Activated CD4-positive, alpha-beta T cell treated with anti-CD3 and anti-CD28 coated beads, Interleukin-2, amount 10 ng/mL, durations not matched to agents 24 days and 14 days (primary cell): ENCODE measurements around the gene RNF225. TPM values are rescaled to one million over a fixed set of nuclear protein-coding genes. Genes with fewer than 3 reads are reported as not detected.
"Not testable (repeated sequence)": the region's sequence is repeated elsewhere in the genome, so short reads cannot be mapped to it uniquely, and the experiment has no call there.

ENCODE experiments used
- DNase-seq: peaks from one replicate; pipeline ENCODE4 v3.0.0; 2022
- H3K27ac Mint-ChIP-seq: one replicate; pipeline ENCODE4 v1.8.0; 2022; ENCODE audit warnings: mild to moderate bottlenecking, mixed read lengths
- H3K27me3 Mint-ChIP-seq: one replicate; pipeline ENCODE4 v1.8.0; 2022; ENCODE audit warnings: mixed read lengths
- H3K36me3 Mint-ChIP-seq: one replicate; pipeline ENCODE4 v1.8.0; 2022; ENCODE audit warnings: low read depth, mild to moderate bottlenecking, mixed read lengths
- H3K4me1 Mint-ChIP-seq: one replicate; pipeline ENCODE4 v1.8.0; 2021; ENCODE audit warnings: mixed read lengths
- H3K4me3 Mint-ChIP-seq: one replicate; pipeline ENCODE4 v1.8.0; 2022; ENCODE audit warnings: mild to moderate bottlenecking, moderate library complexity, mixed read lengths
- H3K9me3 Mint-ChIP-seq: one replicate; pipeline ENCODE4 v1.8.0; 2021; ENCODE audit warnings: mixed read lengths
- intact Hi-C: fragments of 100-400 bp; cut with micrococcal nuclease; formaldehyde crosslinking; loops from one replicate; pipeline ENCODE4 v1.15.1; 2023
- total RNA-seq: library from RNA; stranded (reverse); gene quantifications from 2 replicates; pipeline ENCODE4 v1.2.3, GENCODE V29; 2022

RNF225 gene
- total RNA-seq, 1 donor from 2014 or later = 1.1 TPM

GRCh38 chr19:58401840-58402421, 6.5 kb downstream of the RNF225 start:
- intact Hi-C loops = loop anchor here (1.0 to 2.0 kb wide), 6 partner anchors 15 to 117 kb away; partner anchors contain the start of genes RPS5, ZBTB45, ZNF446 and ZNF497
- Mint-ChIP-seq H3K4me3 (peak overlapping the region; percentile 91), H3K9me3 (no peaks in the 10 kb centered on the region), H3K27me3 (peaks cover 7% of the 10 kb centered on the region), H3K4me1 (peaks cover 15% of the 10 kb centered on the region), H3K36me3 (peaks cover 4% of the 10 kb centered on the region), H3K27ac (no peak overlapping the region)
- peak; percentile 72 for DNase-seq

DNA sequence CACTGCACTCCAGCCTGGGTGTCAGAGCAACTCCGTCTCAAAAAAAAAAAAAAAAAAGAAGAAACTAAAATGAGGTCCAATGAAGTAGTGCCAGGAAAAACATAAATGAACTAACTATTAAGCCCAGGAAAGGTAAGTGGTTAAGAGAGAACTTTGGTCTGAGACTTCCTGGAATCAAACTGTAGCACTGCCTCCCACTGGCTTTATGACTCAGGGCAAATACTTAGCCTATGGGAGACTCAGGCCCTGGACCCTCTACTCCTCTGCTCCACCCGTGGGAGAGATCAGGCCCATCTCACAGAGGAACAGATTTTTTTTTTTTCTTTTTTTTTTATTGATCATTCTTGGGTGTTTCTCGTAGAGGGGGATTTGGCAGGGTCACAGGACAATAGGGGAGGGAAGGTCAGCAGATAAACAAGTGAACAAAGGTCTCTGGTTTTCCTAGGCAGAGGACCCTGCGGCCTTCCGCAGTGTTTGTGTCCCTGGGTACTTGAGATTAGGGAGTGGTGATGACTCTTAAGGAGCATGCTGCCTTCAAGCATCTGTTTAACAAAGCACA, 8.5 kb downstream of the RNF225 start:
- H3K36me3 Mint-ChIP-seq, H3K4me3 Mint-ChIP-seq, intact Hi-C loops, H3K27me3 Mint-ChIP-seq, H3K27ac Mint-ChIP-seq, H3K9me3 Mint-ChIP-seq, DNase-seq: not testable (repeated sequence)
- peaks cover 28% of the 10 kb centered on the region for H3K4me1 Mint-ChIP-seq

GRCh38 chr19:58406818-58407657, 11.6 kb downstream of the RNF225 start:
- peak overlapping the region; percentile 88 for H3K4me3 Mint-ChIP-seq
- H3K4me1 Mint-ChIP-seq = peaks cover 35% of the 10 kb centered on the region
- peak; percentile 59 for DNase-seq
- no peaks in the 10 kb centered on the region for H3K27me3 Mint-ChIP-seq
- peaks cover 6% of the 10 kb centered on the region for H3K36me3 Mint-ChIP-seq
- no peaks in the 10 kb centered on the region for H3K9me3 Mint-ChIP-seq
- H3K27ac Mint-ChIP-seq = peak overlapping the region; percentile 92
- intact Hi-C loops = loop anchor here (5.0 kb wide), 1 partner anchor 100 kb away; the partner anchor contains the start of gene ERVK3-1

DNA sequence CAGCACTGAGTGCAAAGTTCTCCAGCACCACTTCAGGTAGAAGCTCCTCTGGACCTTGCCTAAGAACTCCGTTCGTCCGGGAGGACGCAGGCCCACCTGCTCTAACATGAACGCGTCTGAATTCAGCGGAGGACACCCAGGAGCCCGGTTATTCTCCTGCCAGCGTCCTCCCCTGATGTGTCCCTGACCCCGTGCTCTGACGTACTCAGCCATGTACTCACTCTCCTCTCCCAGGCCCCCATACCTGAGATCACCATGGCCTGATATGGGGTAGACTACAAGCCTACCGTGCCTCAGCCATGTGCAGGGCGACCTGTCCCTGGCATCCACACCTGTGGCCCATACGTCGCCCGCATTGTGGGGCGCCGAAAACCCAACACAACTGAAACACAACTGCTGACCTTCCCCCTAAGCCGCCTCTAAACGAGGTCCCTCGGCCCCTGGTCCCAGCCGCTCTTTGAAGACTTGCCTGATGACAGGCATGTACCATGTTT, 12.2 kb downstream of the RNF225 start:
- Mint-ChIP-seq H3K4me1 (peaks cover 35% of the 10 kb centered on the region), H3K27ac (peak overlapping the region; percentile 92), H3K27me3 (no peaks in the 10 kb centered on the region), H3K4me3 (peak overlapping the region; percentile 88), H3K36me3 (peaks cover 10% of the 10 kb centered on the region), H3K9me3 (no peaks in the 10 kb centered on the region)
- intact Hi-C loops = loop anchor here (1.0 to 5.0 kb wide), 6 partner anchors 20 to 100 kb away; partner anchors contain the start of genes ERVK3-1, RPS5, ZNF132 and ZNF324B
- DNase-seq = no peak

GRCh38 chr19:58408152-58409009, 12.9 kb downstream of the RNF225 start, which contains the start of gene ZNF584:
Gene ZNF584 (plus strand): TSS chr19:58408649. CDS start chr19:58409148, 499 bp downstream.
- Mint-ChIP-seq H3K27me3 (no peaks in the 10 kb centered on the region), H3K36me3 (peaks cover 13% of the 10 kb centered on the region), H3K9me3 (no peaks in the 10 kb centered on the region), H3K4me1 (peaks cover 32% of the 10 kb centered on the region), H3K4me3 (peak within 1 kb of the TSS; percentile 88), H3K27ac (peak within 1 kb of the TSS; percentile 92)
- intact Hi-C loops = loop anchor here (1.0 to 5.0 kb wide), 6 partner anchors 21 to 101 kb away; partner anchors contain the start of genes ERVK3-1, RPS5, ZNF132 and ZNF324B
- DNase-seq = peak; percentile 98

DNA sequence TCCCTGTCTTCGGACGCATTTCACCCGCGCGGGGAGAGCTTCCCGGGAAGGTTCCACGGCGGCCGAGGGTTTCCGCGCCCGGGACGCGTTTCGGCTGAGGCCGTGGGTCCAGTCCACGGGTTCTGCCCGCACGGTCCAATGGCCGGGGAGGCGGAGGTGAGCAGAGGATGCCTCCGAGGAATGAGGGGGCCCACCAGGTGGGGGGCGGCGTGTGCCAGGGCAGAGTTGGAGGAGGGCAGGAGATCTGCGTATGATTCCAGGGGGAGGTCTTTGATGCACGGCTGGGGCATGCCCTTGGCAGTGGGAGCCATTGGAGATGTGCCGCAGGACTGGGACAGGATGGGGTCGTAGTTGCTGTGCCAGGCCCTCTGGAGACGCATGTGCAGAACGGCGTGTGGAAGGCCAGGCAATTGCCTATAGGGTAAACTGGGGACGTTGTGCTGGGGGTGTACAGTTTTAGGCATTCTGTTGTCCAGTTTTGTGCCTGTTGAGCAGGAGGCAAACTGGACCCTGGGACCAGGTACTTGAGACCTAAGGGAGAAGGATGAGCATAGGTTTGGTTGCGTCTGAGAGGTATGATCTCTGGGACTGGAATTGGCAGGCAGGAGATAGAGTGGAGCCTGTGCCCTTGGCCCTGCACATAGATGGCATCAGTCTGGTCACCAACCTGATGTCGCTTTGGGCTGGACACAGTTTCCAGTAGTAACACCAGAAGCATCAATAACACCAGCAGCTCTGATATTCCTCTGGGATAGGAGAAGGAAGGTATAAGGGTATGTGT, 13.7 kb downstream of the RNF225 start:
- peaks cover 15% of the 10 kb centered on the region for H3K36me3 Mint-ChIP-seq
- peak overlapping the region; percentile 88 for H3K4me3 Mint-ChIP-seq
- intact Hi-C loops = loop anchor here (2.0 to 5.0 kb wide), 3 partner anchors 42 to 102 kb away; partner anchors contain the start of genes ERVK3-1, ZNF324B and ZNF446
- peaks cover 29% of the 10 kb centered on the region for H3K4me1 Mint-ChIP-seq
- no peaks in the 10 kb centered on the region for H3K9me3 Mint-ChIP-seq
- peak overlapping the region; percentile 76 for H3K27ac Mint-ChIP-seq
- no peaks in the 10 kb centered on the region for H3K27me3 Mint-ChIP-seq
- DNase-seq = peak; percentile 75

DNA sequence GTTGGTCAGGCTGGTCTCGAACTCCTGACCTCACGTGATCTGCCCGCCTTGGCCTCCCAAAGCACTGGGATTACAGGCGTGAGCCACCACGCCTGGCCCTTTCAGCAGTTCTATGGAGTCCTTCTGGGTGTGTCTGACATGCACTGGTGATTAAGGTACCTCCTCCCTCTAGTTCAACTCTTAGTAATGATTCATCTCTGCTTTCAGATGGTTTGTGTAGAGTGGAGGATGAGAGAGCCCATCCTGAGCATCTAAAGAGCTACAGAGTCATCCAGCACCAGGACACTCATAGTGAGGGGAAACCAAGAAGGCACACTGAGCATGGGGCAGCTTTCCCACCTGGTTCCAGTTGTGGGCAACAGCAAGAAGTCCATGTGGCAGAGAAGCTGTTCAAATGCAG, 21.1 kb downstream of the RNF225 start:
- no peak for DNase-seq
- Mint-ChIP-seq H3K27me3 (no peaks in the 10 kb centered on the region), H3K9me3 (peaks cover 19% of the 10 kb centered on the region), H3K27ac (no peak overlapping the region), H3K4me3 (no peak overlapping the region), H3K36me3 (peaks cover 68% of the 10 kb centered on the region), H3K4me1 (no peaks in the 10 kb centered on the region)
- intact Hi-C loops = no loop called here

- Mint-ChIP-seq H3K9me3 (peaks cover 19% of the 10 kb centered on the region), H3K27me3 (no peaks in the 10 kb centered on the region), H3K4me1 (no peaks in the 10 kb centered on the region), H3K27ac (no peak overlapping the region), H3K36me3 (peaks cover 69% of the 10 kb centered on the region), H3K4me3 (no peak overlapping the region)
- intact Hi-C loops = no loop called here
- DNase-seq = no peak
Measured at GRCh38 chr19:58417071-58417470, 21.6 kb downstream of the RNF225 start.

GRCh38 chr19:58428617-58429016, 33.2 kb downstream of the RNF225 start:
- Mint-ChIP-seq H3K36me3 (peaks cover 36% of the 10 kb centered on the region), H3K27me3 (no peaks in the 10 kb centered on the region), H3K4me1 (no peaks in the 10 kb centered on the region), H3K27ac (no peak overlapping the region), H3K9me3 (peaks cover 36% of the 10 kb centered on the region), H3K4me3 (no peak overlapping the region)
- intact Hi-C loops = no loop called here
- DNase-seq = no peak

- no peak overlapping the region for H3K4me3 Mint-ChIP-seq
- no peaks in the 10 kb centered on the region for H3K4me1 Mint-ChIP-seq
- no peaks in the 10 kb centered on the region for H3K27me3 Mint-ChIP-seq
- intact Hi-C loops = no loop called here
- no peak overlapping the region for H3K27ac Mint-ChIP-seq
- peaks cover 32% of the 10 kb centered on the region for H3K9me3 Mint-ChIP-seq
- no peak for DNase-seq
- peaks cover 45% of the 10 kb centered on the region for H3K36me3 Mint-ChIP-seq
Measured at GRCh38 chr19:58429745-58430144, 34.3 kb downstream of the RNF225 start.

- H3K27me3 Mint-ChIP-seq = no peaks in the 10 kb centered on the region
- intact Hi-C loops = no loop called here
- peaks cover 8% of the 10 kb centered on the region for H3K4me1 Mint-ChIP-seq
- H3K4me3 Mint-ChIP-seq = no peak overlapping the region
- peaks cover 40% of the 10 kb centered on the region for H3K9me3 Mint-ChIP-seq
- no peak overlapping the region for H3K27ac Mint-ChIP-seq
- no peak for DNase-seq
- peaks cover 77% of the 10 kb centered on the region for H3K36me3 Mint-ChIP-seq
Measured at GRCh38 chr19:58434217-58434616, 38.8 kb downstream of the RNF225 start.
